Tongue (tissue), 2 donors: ENCODE data around the gene MTMR12. TPM values are rescaled to one million over a fixed set of nuclear protein-coding genes. Genes with fewer than 3 reads are reported as not detected.
A peak's percentile ranks its signal among the peaks of the same experiment; 100 is the strongest.
"Not testable (repeated sequence)": the region's sequence is repeated elsewhere in the genome, so short reads cannot be mapped to it uniquely, and the experiment has no call there.

Experiments used
- DNase-seq: peaks from one replicate; pipeline ENCODE4 v3.0.0-alpha.2; 2015
- total RNA-seq: library from RNA; depleted of rRNA; stranded (reverse); fragments of >200 nt; gene quantifications from one replicate; pipeline ENCODE4 v1.2.3, GENCODE V29; 2014

MTMR12 gene
- total RNA-seq, 1 donor from 2014 or later: 26.0 TPM

DNA sequence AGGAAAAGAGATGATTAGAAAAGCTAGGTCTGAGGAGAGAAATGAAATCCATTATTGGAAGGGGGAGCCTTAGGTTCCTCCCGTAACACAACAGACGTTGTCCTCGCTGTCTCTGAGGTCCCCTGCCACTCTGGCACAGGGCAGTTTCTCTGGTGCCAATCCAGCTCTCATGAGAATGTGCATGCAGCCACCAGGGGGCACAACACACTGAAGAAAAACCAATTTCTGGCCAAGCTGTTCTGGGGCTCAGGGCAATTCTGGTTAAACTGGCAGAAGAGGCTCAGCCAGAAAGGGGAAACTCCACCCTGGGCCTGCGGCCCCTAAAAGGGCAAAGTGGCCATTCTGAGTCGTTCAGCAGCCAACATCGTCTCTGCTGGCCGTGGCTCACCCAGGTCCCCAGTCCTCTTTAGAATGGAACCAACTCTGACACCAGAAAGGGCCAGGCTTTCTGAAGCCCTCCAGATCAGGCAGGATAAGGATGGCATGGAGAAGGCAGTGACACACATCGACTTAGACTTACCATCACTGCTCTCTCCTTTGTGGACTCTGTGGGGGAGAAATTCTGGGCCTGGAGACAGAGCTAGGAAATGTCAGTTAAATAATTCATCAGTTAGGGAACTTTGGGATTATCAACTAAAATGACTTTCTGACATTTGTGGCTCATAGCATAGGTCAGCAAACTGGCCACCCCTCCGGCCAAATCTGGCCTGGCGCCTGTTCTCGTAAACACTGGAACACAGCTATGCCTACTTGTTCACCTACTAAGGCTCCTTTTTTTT is 80.1 kb downstream of the MTMR12 start:
- peak; percentile 87 for DNase-seq

DNA sequence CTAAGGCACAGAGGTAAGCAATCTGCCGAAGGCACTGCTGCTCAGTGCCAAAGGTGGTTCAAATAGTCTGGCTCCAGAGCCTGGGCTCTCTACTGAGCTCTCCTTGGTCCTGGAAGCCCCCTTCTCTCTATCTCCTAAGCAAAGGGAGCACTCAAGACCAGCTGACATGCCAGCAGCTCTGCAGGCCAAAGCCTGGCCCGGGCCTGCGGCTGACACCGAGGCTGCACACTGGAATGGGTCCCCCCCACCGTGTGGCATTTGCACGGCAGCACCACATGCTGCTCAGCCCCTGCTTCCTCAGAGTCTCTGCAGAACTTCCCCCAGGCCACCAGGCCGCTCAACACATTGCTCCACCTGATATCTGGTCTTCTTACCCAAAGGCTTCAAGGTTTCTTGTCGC is 80.8 kb downstream of the MTMR12 start:
- peak; percentile 6 for DNase-seq

DNA sequence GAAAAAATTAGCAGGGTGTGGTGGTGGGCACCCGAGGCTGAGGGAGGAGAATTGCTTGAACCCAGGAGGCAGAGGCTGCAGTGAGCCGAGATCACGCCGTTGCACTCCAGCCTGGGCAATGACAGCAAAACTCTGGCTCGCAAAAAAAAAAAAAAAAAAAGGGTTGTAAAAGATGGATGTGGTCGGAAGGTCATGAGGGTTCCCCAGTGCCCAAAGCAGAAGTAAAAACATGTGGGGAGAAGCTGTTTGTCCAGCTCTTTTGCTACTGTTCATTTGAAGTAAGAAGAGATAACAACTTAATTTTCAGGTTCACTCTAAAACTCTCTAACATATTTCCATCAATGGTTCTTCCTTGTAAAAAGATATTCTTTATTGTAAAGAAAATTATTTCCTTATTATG is 81.5 kb downstream of the MTMR12 start:
- no peak for DNase-seq

DNA sequence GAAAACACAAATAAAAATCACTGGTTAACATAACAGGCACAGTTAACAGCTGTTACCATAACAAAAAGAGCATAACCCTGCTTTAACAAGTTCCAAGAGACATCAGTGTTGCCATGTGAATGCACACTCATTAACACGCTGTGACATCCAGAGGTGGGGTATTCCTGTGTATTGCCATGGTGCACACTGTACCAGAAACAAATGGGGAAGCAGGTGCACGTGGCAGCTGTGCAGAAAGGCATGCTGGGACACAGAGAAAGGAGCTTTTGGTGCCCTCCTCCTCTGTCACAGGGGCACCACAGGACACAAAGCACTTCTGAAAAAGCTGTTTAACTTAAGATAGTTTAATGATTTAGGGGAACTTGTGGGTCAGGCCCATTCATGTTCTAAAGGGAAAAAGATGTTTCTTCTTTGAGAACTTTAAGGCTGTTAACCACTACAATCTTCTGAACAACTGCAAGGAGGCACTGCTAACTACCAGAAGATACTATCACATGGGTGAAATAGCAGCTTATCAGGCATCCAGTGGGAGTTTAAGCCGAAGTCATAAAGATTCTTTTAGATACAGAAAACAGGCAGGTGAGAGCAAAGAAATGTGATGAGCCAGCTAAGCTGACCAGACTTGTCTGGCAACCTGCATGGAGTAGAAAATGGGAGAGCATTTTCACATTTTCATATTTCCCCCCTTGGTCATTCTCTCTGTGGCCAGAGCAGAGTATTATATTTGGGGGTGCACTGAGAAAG is 82.2 kb downstream of the MTMR12 start:
- peak; percentile 71 for DNase-seq

DNA sequence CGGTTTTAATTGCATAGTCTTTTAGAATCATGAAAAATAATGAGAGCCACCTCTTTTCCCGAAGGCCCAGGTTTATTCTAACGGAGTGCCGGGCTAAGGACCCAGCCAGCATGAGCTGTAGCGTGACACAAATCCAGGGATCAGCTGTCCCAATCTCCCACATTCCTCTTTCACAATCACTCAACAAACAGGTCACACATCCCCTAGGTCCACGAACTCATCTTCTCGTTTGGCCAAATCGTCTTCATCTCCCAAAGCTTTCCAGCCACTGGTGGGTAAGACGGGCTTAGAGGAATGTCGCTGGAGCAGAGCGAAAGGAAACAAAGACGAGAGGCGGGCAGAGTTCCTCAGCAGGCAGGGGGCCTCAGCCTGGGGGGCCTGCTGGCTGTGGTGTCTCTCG is 83.2 kb downstream of the MTMR12 start:
- DNase-seq: no peak

DNA sequence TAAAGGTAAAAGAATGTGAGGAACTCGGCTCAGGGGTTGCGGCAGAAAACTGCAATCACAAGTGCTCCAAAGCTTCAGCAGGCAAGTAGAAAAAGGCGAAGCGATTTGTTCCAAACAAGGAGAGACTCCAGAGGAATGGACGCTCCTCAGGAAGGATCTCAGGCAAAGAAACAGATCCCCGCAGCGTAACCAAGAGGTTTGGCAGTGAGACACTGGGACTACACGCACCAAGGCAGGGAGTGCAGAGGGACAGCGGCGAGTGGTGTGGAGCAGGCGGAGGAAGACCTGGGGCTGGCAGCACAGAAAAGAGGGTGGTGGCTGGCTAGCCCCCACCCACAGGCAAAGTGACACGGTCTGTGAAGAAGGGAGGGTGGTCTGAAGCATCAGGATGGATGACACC is 83.9 kb downstream of the MTMR12 start:
- DNase-seq: no peak

DNA sequence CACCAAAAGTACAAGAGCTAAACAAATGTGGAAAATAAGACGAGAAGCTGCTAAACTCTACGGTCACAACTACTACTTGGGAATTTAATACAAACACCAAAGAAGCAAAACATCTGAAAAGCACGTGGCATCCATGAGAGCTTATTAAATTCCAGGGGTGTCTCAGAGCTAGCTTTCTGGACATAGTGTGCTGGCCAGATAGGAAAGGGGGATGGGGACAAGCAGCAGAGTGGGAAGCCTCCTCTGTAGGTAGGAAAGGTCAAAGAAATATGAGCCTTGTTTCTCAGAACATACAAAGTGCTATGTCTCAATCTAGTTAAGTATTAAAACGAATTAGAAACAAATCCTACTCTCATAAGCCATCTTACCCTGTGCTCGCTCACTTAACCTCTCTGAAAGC is 87.3 kb downstream of the MTMR12 start:
- no peak for DNase-seq

DNA sequence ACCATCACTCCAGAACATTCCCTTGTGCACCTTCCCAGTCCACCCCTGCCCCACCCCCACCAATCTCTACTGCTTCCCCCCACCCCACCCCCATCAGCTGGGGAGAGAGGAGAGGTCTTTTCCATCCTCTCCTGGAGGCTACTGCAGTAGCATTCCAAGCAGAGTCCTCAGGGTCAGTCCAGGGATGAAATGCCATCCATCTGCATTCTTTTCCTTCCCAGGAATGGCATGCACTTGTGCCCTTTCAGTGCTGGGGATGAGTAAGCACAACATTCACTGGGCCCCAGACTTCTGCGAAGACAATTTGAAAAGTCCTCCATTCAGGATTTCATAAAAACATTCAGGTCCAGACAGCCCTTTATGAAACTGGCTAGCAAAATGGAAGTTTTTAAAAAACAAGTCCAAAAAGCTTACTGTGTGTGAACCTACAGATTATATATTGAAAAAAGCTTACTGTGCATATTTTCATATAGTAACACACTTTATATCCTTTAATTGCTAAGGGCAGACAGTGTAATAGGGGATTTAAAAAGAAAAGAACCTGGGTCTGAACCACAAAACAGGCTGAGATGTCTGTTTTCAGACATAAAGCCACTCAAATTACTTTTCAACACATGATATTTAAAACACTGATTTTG is 88.6 kb downstream of the MTMR12 start:
- peak; percentile 51 for DNase-seq

DNA sequence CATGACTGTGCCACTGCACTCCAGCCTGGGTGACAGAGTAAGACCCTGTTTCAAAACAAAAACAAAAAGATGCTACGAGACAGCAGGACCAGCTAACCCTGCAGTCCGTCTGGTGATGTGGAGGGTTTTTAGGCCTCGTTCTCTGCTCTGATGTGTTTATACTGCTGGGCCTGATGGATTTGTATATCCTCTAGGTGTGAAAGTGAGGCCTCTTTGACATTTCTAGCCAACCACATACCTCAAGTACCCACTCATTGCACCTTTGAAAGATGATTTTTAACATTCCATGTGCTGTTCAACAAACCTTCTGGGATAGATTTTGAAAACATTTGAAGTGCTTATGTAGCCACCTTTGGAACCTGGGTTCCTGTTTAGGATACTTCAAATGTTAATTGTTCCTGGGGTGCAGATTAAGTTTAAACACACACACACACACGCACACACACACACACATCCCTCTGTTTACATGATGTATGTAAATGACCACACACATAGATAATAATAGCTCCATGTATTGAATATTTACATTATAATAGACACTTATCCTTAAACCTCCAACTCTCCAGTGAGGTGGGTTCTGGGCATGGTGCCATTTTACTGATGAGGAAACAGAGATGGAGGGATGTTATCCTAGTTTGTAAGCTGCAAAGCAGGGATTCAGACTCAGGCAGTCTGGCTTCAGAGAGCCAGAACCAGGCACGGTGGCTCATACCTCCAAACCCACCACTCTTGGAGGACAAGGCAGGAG is 89.8 kb downstream of the MTMR12 start:
- no peak for DNase-seq

DNA sequence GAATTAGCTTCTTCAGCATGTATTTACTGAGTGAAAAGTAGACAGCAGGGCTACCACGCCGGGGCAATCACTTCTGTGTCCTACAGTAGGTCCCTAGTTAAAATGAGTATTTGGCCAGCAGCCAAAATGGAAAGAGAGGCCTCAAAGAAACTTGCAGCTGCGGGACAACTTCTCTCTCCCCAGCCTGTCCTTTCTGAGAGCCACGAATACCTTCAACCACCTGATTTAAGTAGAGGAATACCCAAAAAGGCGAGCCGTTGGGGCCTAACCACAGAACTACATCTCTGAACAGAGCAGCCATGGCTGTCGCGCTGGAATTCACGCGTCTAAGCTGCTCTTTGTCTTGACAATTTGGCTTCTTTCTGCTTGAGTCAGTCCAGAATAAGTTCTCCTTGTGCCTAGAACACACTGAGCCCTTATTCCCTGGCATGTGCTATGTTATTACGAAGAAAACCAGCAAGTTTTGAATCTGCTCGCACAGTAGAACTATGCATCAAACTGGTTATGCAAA is 94.8 kb downstream of the MTMR12 start:
- peak; percentile 88 for DNase-seq

DNA sequence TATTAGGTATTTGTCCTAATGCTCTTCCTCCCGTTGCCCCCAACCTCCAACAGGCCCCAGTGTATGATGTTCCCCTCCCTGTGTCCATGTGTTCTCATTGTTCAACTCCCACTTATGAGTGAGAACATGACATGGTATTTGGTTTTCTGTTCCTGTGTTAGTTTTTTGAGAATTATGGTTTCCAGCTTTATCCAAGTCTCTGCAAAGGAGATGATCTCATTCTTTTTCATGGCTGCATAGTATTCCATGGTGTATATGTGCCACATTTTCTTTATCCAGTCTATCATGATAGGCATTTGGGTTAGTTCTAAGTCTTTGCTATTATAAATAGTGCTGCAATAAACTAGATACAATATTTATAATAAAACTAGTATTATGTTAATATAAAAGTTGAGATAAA is 98.4 kb downstream of the MTMR12 start:
- not testable (repeated sequence) for DNase-seq

DNA sequence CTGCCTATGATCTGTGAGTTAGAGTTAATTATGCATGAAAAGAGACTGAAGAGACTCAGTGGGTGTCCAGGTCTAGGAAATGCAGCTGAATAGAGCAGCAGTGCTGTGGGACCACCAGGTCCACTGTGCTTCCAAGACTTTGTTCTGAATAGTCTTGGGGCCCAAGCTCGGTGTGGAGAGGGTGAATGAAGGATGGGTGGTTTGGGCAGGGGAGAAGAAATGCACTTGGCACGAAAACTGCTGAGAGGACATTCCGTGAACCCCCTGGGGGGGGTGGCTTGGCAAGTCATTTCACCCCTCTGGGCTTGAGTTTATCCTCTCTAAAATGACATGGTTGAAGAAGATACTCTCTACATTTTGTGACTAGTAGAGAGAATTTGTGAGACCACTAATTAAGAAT is 102.6 kb downstream of the MTMR12 start:
- no peak for DNase-seq

DNA sequence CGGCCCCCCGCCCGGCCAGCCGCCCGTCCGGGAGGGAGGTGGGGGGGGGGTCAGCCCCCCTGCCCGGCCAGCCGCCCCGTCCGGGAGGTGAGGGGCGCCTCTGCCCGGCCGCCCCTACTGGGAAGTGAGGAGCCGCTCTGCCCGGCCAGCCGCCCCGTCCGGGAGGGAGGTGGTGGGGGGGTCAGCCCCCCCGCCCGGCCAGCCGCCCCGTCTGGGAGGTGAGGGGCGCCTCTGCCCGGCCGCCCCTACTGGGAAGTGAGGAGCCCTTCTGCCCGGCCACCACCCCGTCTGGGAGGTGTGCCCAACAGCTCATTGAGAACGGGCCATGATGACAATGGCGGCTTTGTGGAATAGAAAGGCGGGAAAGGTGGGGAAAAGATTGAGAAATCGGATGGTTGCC is 103.9 kb downstream of the MTMR12 start:
- not testable (repeated sequence) for DNase-seq

DNA sequence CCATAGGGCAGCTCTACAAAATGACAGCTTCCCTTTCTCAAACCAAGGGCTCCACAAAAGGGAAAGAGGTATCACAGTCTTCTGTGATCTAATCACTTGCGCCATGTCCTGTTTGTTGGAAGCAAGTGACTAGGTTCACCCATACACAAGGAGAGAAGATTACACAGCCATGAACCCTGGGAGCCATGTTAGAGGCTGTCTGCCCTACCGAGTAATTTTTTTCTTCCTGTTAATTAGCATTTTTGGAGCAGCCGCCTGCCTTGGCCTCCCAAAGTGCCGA is 105.4 kb downstream of the MTMR12 start:
- DNase-seq: no peak

DNA sequence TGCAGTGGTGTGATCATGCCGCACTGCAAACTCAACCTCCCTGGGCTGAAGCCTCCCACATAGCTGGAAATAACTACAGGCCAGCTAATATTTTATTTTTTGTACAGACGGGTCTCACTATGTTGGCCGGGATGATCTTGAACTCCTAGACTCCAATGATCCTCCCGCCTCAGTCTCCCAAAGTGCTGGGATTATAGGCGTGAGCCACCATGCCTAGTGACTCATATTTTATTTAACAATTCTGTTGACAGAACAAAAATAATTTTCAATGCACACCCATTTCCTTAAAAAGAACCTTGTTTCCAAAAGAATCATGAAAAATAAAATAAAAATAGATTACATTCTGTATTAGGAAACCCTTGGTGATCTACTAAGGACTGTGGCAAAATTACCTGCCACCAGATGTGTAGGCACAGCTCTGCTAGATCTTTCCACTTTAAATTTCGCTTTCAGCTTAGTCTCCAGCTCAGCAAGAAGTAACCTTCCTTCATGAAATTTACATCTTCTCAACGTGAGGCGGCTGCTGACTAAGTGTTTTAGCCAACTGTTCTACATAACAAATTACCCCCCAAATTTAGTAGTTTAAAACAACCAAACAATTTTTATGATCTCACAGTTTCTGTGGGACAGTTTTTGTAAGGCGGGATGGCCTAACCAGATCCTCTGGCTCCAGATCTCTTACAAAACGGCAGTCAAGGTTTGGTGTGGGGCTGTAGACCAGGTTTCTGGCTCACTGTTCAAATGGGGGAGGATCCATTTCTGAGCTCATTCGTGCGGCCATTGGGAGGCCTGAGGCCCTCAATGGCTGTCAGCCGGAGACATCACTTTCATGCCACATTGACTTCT is 106.0 kb downstream of the MTMR12 start:
- DNase-seq: no peak

DNA sequence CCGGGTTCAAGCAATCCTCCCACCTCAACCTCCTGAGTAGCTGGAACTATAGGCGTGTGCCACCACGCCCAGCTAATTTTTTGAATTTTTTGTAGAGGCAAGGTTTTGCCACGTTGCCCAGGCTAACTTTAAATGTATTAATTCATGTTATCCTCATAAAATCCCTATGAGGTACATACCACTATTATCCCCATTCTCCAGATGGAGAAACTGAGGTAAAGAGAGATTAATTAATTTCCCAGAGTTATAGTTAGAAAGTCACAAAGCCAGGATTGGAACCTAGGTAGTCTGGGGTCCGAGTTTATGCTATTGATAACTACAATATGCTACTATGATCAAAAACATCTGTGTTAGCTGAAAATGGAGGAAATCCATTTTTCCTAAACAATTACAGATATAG is 106.7 kb downstream of the MTMR12 start:
- no peak for DNase-seq

DNA sequence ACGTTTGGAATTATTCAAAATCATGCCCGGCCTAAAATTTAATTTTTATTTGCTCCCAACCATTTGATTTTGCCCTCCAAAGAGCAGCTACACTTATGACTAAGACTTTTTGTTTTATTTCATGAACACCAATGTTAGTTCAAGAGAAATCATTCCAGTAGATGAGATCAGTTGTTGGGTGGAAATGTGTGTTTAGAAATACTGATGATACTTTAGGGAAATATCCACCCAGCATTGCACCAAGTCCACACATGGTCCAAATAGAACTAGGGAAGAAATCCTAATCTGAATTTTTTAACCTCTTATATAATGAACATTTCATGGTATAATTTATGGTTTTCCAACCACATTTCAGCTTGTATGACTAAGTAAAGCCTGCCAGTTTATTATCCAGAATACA is 110.3 kb downstream of the MTMR12 start:
- no peak for DNase-seq

DNA sequence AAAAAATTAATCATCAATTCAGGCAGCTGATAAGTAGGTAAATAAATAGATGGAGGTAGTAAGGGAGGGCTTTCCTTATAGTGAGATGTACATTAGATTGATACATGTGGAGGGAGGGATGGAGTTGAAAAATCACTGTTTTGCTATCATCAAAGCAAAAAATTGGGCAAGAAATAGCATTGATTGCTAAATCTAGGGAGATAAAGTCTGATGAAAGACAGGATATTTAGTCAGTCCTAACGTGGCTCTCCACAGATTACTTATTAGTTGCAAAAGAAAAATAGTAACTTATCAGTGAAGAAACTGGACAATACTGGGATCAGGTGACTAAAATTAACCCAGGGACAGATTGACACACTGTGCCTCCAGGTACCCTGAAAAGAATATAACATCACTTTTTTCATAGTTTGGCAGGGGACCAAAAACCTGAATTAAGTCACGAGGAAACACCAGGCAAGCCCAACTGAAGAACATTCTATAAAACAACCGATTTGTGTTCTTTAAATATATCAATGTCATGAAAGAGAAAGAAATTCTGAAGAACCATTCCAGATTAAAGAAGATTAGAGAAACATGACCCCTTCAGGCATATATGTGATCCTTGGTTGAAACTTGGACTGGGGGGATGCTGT is 111.5 kb downstream of the MTMR12 start:
- no peak for DNase-seq

DNA sequence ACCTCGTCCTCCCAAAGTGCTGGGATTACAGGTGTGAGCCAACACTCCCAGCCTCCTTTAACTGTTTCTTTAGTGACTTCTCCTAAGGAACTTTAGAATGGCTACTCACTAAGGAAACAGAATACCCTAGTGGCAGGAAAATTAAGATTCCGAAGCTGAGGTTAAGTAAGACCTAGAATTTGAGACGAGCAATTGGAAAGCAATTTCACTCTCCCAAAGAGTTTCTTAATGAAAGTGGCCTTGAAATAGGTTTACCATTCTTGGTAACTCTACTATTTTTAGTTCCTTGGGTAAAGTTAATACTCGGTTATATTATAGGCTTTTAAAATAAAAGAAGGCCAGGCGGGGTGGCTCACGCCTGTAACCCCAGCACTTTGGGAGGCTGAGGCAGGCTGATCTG is 115.7 kb downstream of the MTMR12 start:
- DNase-seq: no peak

DNA sequence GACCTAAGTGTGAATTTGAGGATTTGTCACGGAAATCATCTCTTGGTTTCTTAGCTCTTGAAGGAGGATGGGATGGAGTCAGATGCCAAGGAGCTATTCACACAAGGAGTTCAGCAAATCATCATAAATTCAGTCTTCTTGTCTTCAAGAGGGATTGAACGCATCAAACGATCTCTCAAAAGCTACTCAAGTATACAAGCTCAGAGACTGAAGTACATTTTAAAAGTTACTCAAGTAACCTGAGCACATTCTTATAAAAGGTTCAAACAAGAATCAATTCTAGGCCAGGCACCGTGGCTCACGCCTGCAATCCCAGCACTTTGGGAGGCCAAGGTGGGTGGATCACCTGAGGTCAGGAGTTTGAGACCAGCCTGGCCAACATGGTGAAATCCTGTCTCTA is 117.5 kb downstream of the MTMR12 start:
- DNase-seq: no peak

DNA sequence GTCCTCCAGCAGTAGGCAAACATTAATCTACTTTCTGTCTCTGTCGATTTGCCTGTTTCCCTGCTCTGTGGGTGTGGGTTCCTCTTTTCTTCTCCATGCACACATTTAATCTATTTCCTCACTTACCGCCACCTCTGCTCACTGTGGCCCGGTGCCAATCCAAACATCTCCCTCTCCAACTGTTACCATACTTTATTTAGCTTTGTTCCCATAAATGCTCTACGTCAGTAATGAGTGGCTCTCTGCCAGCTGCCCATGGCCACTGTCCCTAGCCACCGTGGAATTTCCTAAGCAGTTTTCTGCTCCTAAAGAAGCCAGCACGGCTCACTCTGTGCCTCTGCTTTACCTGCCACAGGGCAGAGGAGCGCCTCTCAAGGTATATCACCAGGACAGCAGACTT is 119.1 kb downstream of the MTMR12 start:
- peak; percentile 87 for DNase-seq
